Measurements from ENCODE around the gene LZTS3.
"Not testable (repeated sequence)": the region's sequence is repeated elsewhere in the genome, so short reads cannot be mapped to it uniquely, and the experiment has no call there.

The LZTS3 gene

GRCh38 chr20:3128275-3128984, 44.9 kb downstream of the LZTS3 start:
- Histone ChIP-seq H3K36me3 (ENCODE audit: control insufficient read depth, insufficient read depth, low read length) (peaks cover 5% of the 10 kb centered on the region; the same call in 1 of the 2 replicates), H3K27me3 (ENCODE audit: control insufficient read depth, insufficient read depth, low read length) (no peaks in the 10 kb centered on the region), H3K9me3 (ENCODE audit: control insufficient read depth, insufficient read depth, low read depth, low read length) (peaks cover 36% of the 10 kb centered on the region), H3K27ac (ENCODE audit: low read depth, low read length) (no peak overlapping the region), H3K4me1 (ENCODE audit: control insufficient read depth, insufficient read depth, low read length) (no peaks in the 10 kb centered on the region), H3K9ac (ENCODE audit: low read length) (no peak overlapping the region), H3K4me3 (ENCODE audit: low read depth, low read length) (no peak overlapping the region)

- no peak overlapping the region for H3K9ac ChIP-seq (ENCODE audit: low read length)
- H3K27ac ChIP-seq (ENCODE audit: low read depth, low read length): no peak overlapping the region
These were observed 46.9 kb downstream of the LZTS3 start for GRCh38 chr20:3126527-3126859.

GRCh38 chr20:3125776-3126526, 47.4 kb downstream of the LZTS3 start:
- Histone ChIP-seq H3K36me3 (ENCODE audit: control insufficient read depth, insufficient read depth, low read length) (peaks cover 25% of the 10 kb centered on the region), H3K9me3 (ENCODE audit: control insufficient read depth, insufficient read depth, low read depth, low read length) (peaks cover 55% of the 10 kb centered on the region)
- not testable (repeated sequence) for H3K4me3 ChIP-seq (ENCODE audit: low read depth, low read length); H3K4me1 ChIP-seq (ENCODE audit: control insufficient read depth, insufficient read depth, low read length); H3K9ac ChIP-seq (ENCODE audit: low read length); H3K27ac ChIP-seq (ENCODE audit: low read depth, low read length); H3K27me3 ChIP-seq (ENCODE audit: control insufficient read depth, insufficient read depth, low read length)

More at GRCh38 chr20:3126527-3126859, 46.9 kb downstream of the LZTS3 start:
- H3K4me3 ChIP-seq (ENCODE audit: low read depth, low read length): no peak overlapping the region
- H3K27me3 ChIP-seq (ENCODE audit: control insufficient read depth, insufficient read depth, low read length): no peaks in the 10 kb centered on the region
- H3K4me1 ChIP-seq (ENCODE audit: control insufficient read depth, insufficient read depth, low read length): no peaks in the 10 kb centered on the region
- H3K36me3 ChIP-seq (ENCODE audit: control insufficient read depth, insufficient read depth, low read length): peaks cover 19% of the 10 kb centered on the region
- peaks cover 54% of the 10 kb centered on the region for H3K9me3 ChIP-seq (ENCODE audit: control insufficient read depth, insufficient read depth, low read depth, low read length)

GRCh38 chr20:3124773-3125560, 48.4 kb downstream of the LZTS3 start:
- peaks cover 28% of the 10 kb centered on the region for H3K36me3 ChIP-seq (ENCODE audit: control insufficient read depth, insufficient read depth, low read length)
- not testable (repeated sequence) for H3K27me3 ChIP-seq (ENCODE audit: control insufficient read depth, insufficient read depth, low read length); H3K4me1 ChIP-seq (ENCODE audit: control insufficient read depth, insufficient read depth, low read length); H3K9ac ChIP-seq (ENCODE audit: low read length); H3K27ac ChIP-seq (ENCODE audit: low read depth, low read length); H3K4me3 ChIP-seq (ENCODE audit: low read depth, low read length)
- H3K9me3 ChIP-seq (ENCODE audit: control insufficient read depth, insufficient read depth, low read depth, low read length): peaks cover 55% of the 10 kb centered on the region

GRCh38 chr20:3124163-3124562, 49.2 kb downstream of the LZTS3 start:
- not testable (repeated sequence) for H3K4me1 ChIP-seq (ENCODE audit: control insufficient read depth, insufficient read depth, low read length); H3K27ac ChIP-seq (ENCODE audit: low read depth, low read length); H3K4me3 ChIP-seq (ENCODE audit: low read depth, low read length); H3K9ac ChIP-seq (ENCODE audit: low read length); H3K27me3 ChIP-seq (ENCODE audit: control insufficient read depth, insufficient read depth, low read length)
- Histone ChIP-seq H3K36me3 (ENCODE audit: control insufficient read depth, insufficient read depth, low read length) (peaks cover 28% of the 10 kb centered on the region), H3K9me3 (ENCODE audit: control insufficient read depth, insufficient read depth, low read depth, low read length) (peaks cover 55% of the 10 kb centered on the region)

- no peak overlapping the region for H3K27ac ChIP-seq (ENCODE audit: low read depth, low read length)
- no peak overlapping the region for H3K4me3 ChIP-seq (ENCODE audit: low read depth, low read length)
- H3K36me3 ChIP-seq (ENCODE audit: control insufficient read depth, insufficient read depth, low read length): peaks cover 28% of the 10 kb centered on the region
- H3K9me3 ChIP-seq (ENCODE audit: control insufficient read depth, insufficient read depth, low read depth, low read length): peaks cover 55% of the 10 kb centered on the region
- no peaks in the 10 kb centered on the region for H3K4me1 ChIP-seq (ENCODE audit: control insufficient read depth, insufficient read depth, low read length)
- no peaks in the 10 kb centered on the region for H3K27me3 ChIP-seq (ENCODE audit: control insufficient read depth, insufficient read depth, low read length)
- H3K9ac ChIP-seq (ENCODE audit: low read length): no peak overlapping the region
These were observed 49.8 kb downstream of the LZTS3 start for GRCh38 chr20:3123542-3123941.

GRCh38 chr20:3121955-3122610, 51.3 kb downstream of the LZTS3 start:
- Histone ChIP-seq H3K27ac (ENCODE audit: low read depth, low read length) (no peak overlapping the region), H3K4me3 (ENCODE audit: low read depth, low read length) (no peak overlapping the region), H3K9me3 (ENCODE audit: control insufficient read depth, insufficient read depth, low read depth, low read length) (peaks cover 45% of the 10 kb centered on the region), H3K27me3 (ENCODE audit: control insufficient read depth, insufficient read depth, low read length) (no peaks in the 10 kb centered on the region), H3K36me3 (ENCODE audit: control insufficient read depth, insufficient read depth, low read length) (peaks cover 28% of the 10 kb centered on the region), H3K4me1 (ENCODE audit: control insufficient read depth, insufficient read depth, low read length) (no peaks in the 10 kb centered on the region), H3K9ac (ENCODE audit: low read length) (no peak overlapping the region)

- Histone ChIP-seq H3K4me3 (ENCODE audit: low read depth, low read length) (no peak overlapping the region), H3K27me3 (ENCODE audit: control insufficient read depth, insufficient read depth, low read length) (no peaks in the 10 kb centered on the region), H3K27ac (ENCODE audit: low read depth, low read length) (no peak overlapping the region), H3K9me3 (ENCODE audit: control insufficient read depth, insufficient read depth, low read depth, low read length) (peaks cover 40% of the 10 kb centered on the region), H3K4me1 (ENCODE audit: control insufficient read depth, insufficient read depth, low read length) (no peaks in the 10 kb centered on the region), H3K9ac (ENCODE audit: low read length) (no peak overlapping the region), H3K36me3 (ENCODE audit: control insufficient read depth, insufficient read depth, low read length) (peaks cover 28% of the 10 kb centered on the region)
These were observed 52.0 kb downstream of the LZTS3 start for GRCh38 chr20:3121271-3121911.

- Histone ChIP-seq H3K4me3 (ENCODE audit: low read depth, low read length) (no peak overlapping the region), H3K27me3 (ENCODE audit: control insufficient read depth, insufficient read depth, low read length) (no peaks in the 10 kb centered on the region), H3K27ac (ENCODE audit: low read depth, low read length) (no peak overlapping the region), H3K9me3 (ENCODE audit: control insufficient read depth, insufficient read depth, low read depth, low read length) (peaks cover 25% of the 10 kb centered on the region), H3K36me3 (ENCODE audit: control insufficient read depth, insufficient read depth, low read length) (peaks cover 28% of the 10 kb centered on the region), H3K4me1 (ENCODE audit: control insufficient read depth, insufficient read depth, low read length) (peaks cover 3% of the 10 kb centered on the region; the same call in 1 of the 2 replicates), H3K9ac (ENCODE audit: low read length) (no peak overlapping the region)
These were observed 54.3 kb downstream of the LZTS3 start for GRCh38 chr20:3119044-3119443.

- not testable (repeated sequence) for H3K4me3 ChIP-seq (ENCODE audit: low read depth, low read length); H3K4me1 ChIP-seq (ENCODE audit: control insufficient read depth, insufficient read depth, low read length); H3K27ac ChIP-seq (ENCODE audit: low read depth, low read length); H3K27me3 ChIP-seq (ENCODE audit: control insufficient read depth, insufficient read depth, low read length); H3K9ac ChIP-seq (ENCODE audit: low read length)
- H3K9me3 ChIP-seq (ENCODE audit: control insufficient read depth, insufficient read depth, low read depth, low read length): peaks cover 14% of the 10 kb centered on the region
- peaks cover 22% of the 10 kb centered on the region for H3K36me3 ChIP-seq (ENCODE audit: control insufficient read depth, insufficient read depth, low read length)
These were observed 55.4 kb downstream of the LZTS3 start for GRCh38 chr20:3117839-3118379.
